ENCODE measurements around the gene TTL.
"Not testable (repeated sequence)": the region's sequence is repeated elsewhere in the genome, so short reads cannot be mapped to it uniquely, and the experiment has no call there.

GRCh38 chr2:112566508-112566907, 84.6 kb downstream of the TTL start:
- TF ChIP-seq CTCF (conservative IDR thresholded peaks at IDR 0.05 in 1 of 2, IDR thresholded peaks at IDR 0.05 in 1 of 2; ENCODE audit: extremely low read depth in 1 of 2, insufficient read depth in 1 of 2, low read depth in 1 of 2, low read length in 2 of 2); EZH2 (IDR thresholded peaks at IDR 0.05; ENCODE audit: borderline replicate concordance, low read length): not testable (repeated sequence)
